22Rv1 (cell line): Measurements from ENCODE around the gene DPP6.

Experiments used
- H3K27ac ChIP-seq: fragments of 450-650 bp; 2 replicates; pipeline ENCODE4 v1.5.1; 2017
- CTCF ChIP-seq: fragments of 450-650 bp; IDR thresholded peaks from 2 replicates; pipeline ENCODE4 v1.5.1; 2017; ENCODE audit warnings: mild to moderate bottlenecking
- ZFX ChIP-seq: fragments of 450-650 bp; IDR thresholded peaks from 2 replicates; pipeline ENCODE4 v1.6.1; 2017; ENCODE audit warnings: antibody characterized with exemption, borderline replicate concordance

Gene DPP6

GRCh38 chr7:154306036-154306435 lies 253.8 kb downstream of the DPP6 start:
- H3K27ac ChIP-seq: no peak overlapping the region
- TF ChIP-seq ZFX: no peak
- no peak for TF ChIP-seq CTCF

GRCh38 chr7:154308928-154309327 lies 256.7 kb downstream of the DPP6 start:
- H3K27ac ChIP-seq: no peak overlapping the region

GRCh38 chr7:154310114-154310513 lies 257.9 kb downstream of the DPP6 start:
- TF ChIP-seq ZFX (no peak), CTCF (no peak)
- H3K27ac ChIP-seq: no peak overlapping the region

More at GRCh38 chr7:154308928-154309327, 256.7 kb downstream of the DPP6 start:
- no peak for TF ChIP-seq CTCF
- TF ChIP-seq ZFX: no peak

- TF ChIP-seq CTCF (no peak), ZFX (no peak)
- H3K27ac ChIP-seq: no peak overlapping the region
These were observed 272.0 kb downstream of the DPP6 start for GRCh38 chr7:154324196-154324595.

- no peak for TF ChIP-seq ZFX
- TF ChIP-seq CTCF: no peak
- H3K27ac ChIP-seq: no peak overlapping the region
These were observed 274.2 kb downstream of the DPP6 start for GRCh38 chr7:154326421-154326820.

GRCh38 chr7:154330318-154330717 lies 278.1 kb downstream of the DPP6 start:
- TF ChIP-seq ZFX (no peak), CTCF (no peak)
- no peak overlapping the region for H3K27ac ChIP-seq

- H3K27ac ChIP-seq: no peak overlapping the region
- TF ChIP-seq CTCF (no peak), ZFX (no peak)
These were observed 280.8 kb downstream of the DPP6 start for GRCh38 chr7:154332811-154333580.
